H7 (cell line): ENCODE data around the gene DDR2. TPM values are rescaled to one million over a fixed set of nuclear protein-coding genes. Genes with fewer than 3 reads are reported as not detected.

Experiments
- total RNA-seq: library from RNA; depleted of rRNA; stranded (reverse); fragments of >200 nt; shearing (Covaris generic); gene quantifications from 2 replicates; pipeline ENCODE4 v1.2.3, GENCODE V29; 2014; rRNA removed

DDR2 gene
- total RNA-seq, 1 experiment from 2014 or later, result 0.17 TPM

Other genes with a start within 250 kb of the DDR2 start
- not detected in 2 replicates for gene SH2D1B, start 220.3 kb upstream of the DDR2 start, total RNA-seq
- gene UHMK1, start 134.6 kb upstream of the DDR2 start, total RNA-seq, result 21.7 and 30.2 TPM in 2 replicates
- gene UAP1, start 70.7 kb upstream of the DDR2 start, total RNA-seq, result 48.4 and 54.8 TPM in 2 replicates
- gene HSD17B7, start 158.2 kb downstream of the DDR2 start, total RNA-seq, result 27.3 and 38.1 TPM in 2 replicates
- not detected in 2 replicates for gene CCDC190, start 228.7 kb downstream of the DDR2 start, total RNA-seq